WTC11 (cell line): ENCODE measurements around the gene IRX5. TPM values are rescaled to one million over a fixed set of nuclear protein-coding genes. Genes with fewer than 3 reads are reported as not detected.

Experiments used
- ATAC-seq: fragments of 200-7000 bp; cut with Tn5 transposase; 2 replicates; pipeline ENCODE4 v1.10.0; 2021; ENCODE audit warnings: mild to moderate bottlenecking, moderate library complexity
- CTCF ChIA-PET: fragments of 300-600 bp; sonication (Branson Sonifier 250); formaldehyde crosslinking; loops from one replicate; lab custom pipeline; 2021; ENCODE audit warnings: antibody characterized with exemption; lab: Charles Lee
- POLR2A ChIA-PET: fragments of 350-600 bp; sonication (Branson Sonifier 250); formaldehyde crosslinking; loops from one replicate; lab custom pipeline; 2021; ENCODE audit warnings: antibody characterized with exemption; lab: Charles Lee
- DNase-seq: peaks from one replicate; pipeline ENCODE4 v3.0.0; 2021; ENCODE audit warnings: low spot score
- H3K27ac Mint-ChIP-seq: 2 replicates; pipeline ENCODE4 v1.8.0; 2021; ENCODE audit warnings: mixed read lengths
- H3K27me3 Mint-ChIP-seq: 2 replicates; pipeline ENCODE4 v1.8.0; 2021; ENCODE audit warnings: low read depth, mild to moderate bottlenecking, moderate library complexity, mixed read lengths
- H3K36me3 Mint-ChIP-seq: 2 replicates; pipeline ENCODE4 v1.8.0; 2021; ENCODE audit warnings: mixed read lengths
- H3K4me1 Mint-ChIP-seq: 2 replicates; pipeline ENCODE4 v1.8.0; 2022; ENCODE audit warnings: mixed read lengths
- H3K4me3 Mint-ChIP-seq: 2 replicates; pipeline ENCODE4 v1.8.0; 2021; ENCODE audit warnings: mild to moderate bottlenecking, moderate library complexity, mixed read lengths
- H3K9me3 Mint-ChIP-seq: 2 replicates; pipeline ENCODE4 v1.8.0; 2021; ENCODE audit warnings: mixed read lengths
- AFF4 ChIP-seq: sonication (generic); formaldehyde crosslinking; IDR thresholded peaks from 2 replicates; pipeline ENCODE4 v1.8.1; 2023; ENCODE audit warnings: mild to moderate bottlenecking, missing genetic modification reagents, borderline replicate concordance
- CREB1 ChIP-seq: sonication (generic); formaldehyde crosslinking; IDR thresholded peaks from 2 replicates; pipeline ENCODE4 v1.8.0; 2023; ENCODE audit warnings: mild to moderate bottlenecking, missing genetic modification reagents
- ESRRA ChIP-seq: sonication (generic); formaldehyde crosslinking; IDR thresholded peaks from 2 replicates; pipeline ENCODE4 v1.8.1; 2022; ENCODE audit warnings: mild to moderate bottlenecking, missing genetic modification reagents, borderline replicate concordance
- FOXP1 ChIP-seq: sonication (generic); formaldehyde crosslinking; IDR thresholded peaks from 2 replicates; pipeline ENCODE4 v1.8.0; 2022; ENCODE audit warnings: missing genetic modification reagents, mild to moderate bottlenecking, moderate library complexity, borderline replicate concordance
- IRF2 ChIP-seq: sonication (generic); formaldehyde crosslinking; IDR thresholded peaks from 2 replicates; pipeline ENCODE4 v1.8.0; 2022; ENCODE audit warnings: low read depth, missing genetic modification reagents, borderline replicate concordance
- JAZF1 ChIP-seq: fragments of 250-450 bp; sonication (Bioruptor Pico); IDR thresholded peaks from 2 replicates; pipeline ENCODE4 v1.9.0; 2021; ENCODE audit warnings: moderate library complexity, mild to moderate bottlenecking, inconsistent platforms
- KAT7 ChIP-seq: sonication (generic); formaldehyde crosslinking; IDR thresholded peaks from 2 replicates; pipeline ENCODE4 v1.8.1; 2023; ENCODE audit warnings: missing genetic modification reagents, mild to moderate bottlenecking, borderline replicate concordance
- NR1H2 ChIP-seq: sonication (generic); formaldehyde crosslinking; IDR thresholded peaks from 2 replicates; pipeline ENCODE4 v1.9.0; 2021; ENCODE audit warnings: mild to moderate bottlenecking, moderate library complexity, missing genetic modification reagents
- NR3C1 ChIP-seq: sonication (generic); formaldehyde crosslinking; conservative IDR thresholded peaks from 2 replicates; pipeline ENCODE4 v1.8.1; 2023; ENCODE audit warnings: low read depth, mild to moderate bottlenecking, missing genetic modification reagents
- PRRX2 ChIP-seq: fragments of 250-450 bp; sonication (Bioruptor Pico); IDR thresholded peaks from 2 replicates; pipeline ENCODE4 v1.8.0; 2021; ENCODE audit warnings: mild to moderate bottlenecking
- SOX15 ChIP-seq: fragments of 250-450 bp; sonication (Bioruptor Pico); IDR thresholded peaks from 2 replicates; pipeline ENCODE4 v1.9.0; 2021; ENCODE audit warnings: mild to moderate bottlenecking
- SP1 ChIP-seq: sonication (generic); formaldehyde crosslinking; conservative IDR thresholded peaks from 2 replicates; pipeline ENCODE4 v1.8.1; 2022; ENCODE audit warnings: missing genetic modification reagents
- ZMAT4 ChIP-seq: fragments of 250-450 bp; sonication (Bioruptor Pico); IDR thresholded peaks from 2 replicates; pipeline ENCODE4 v1.9.0; 2021; ENCODE audit warnings: mild to moderate bottlenecking
- ZNF219 ChIP-seq: sonication (generic); formaldehyde crosslinking; IDR thresholded peaks from 2 replicates; pipeline ENCODE4 v1.8.0; 2023; ENCODE audit warnings: missing genetic modification reagents, mild to moderate bottlenecking, borderline replicate concordance
- ZNF396 ChIP-seq: fragments of 250-450 bp; sonication (Bioruptor Pico); IDR thresholded peaks from 2 replicates; pipeline ENCODE4 v1.8.0; 2021; ENCODE audit warnings: mild to moderate bottlenecking, moderate library complexity, borderline replicate concordance
- ZNF416 ChIP-seq: fragments of 250-450 bp; sonication (Bioruptor Pico); IDR thresholded peaks from 2 replicates; pipeline ENCODE4 v1.9.0; 2021; ENCODE audit warnings: mild to moderate bottlenecking, inconsistent platforms
- ZNF671 ChIP-seq: fragments of 250-450 bp; sonication (Bioruptor Pico); IDR thresholded peaks from 2 replicates; pipeline ENCODE4 v1.8.0; 2021; ENCODE audit warnings: mild to moderate bottlenecking
- total RNA-seq: library from RNA; stranded (reverse); gene quantifications from 3 replicates; pipeline ENCODE4 v1.2.3, GENCODE V29; 2021
- TF ChIP-seq, protein P1 (sequence below): sonication (generic); formaldehyde crosslinking; IDR thresholded peaks from 2 replicates; pipeline ENCODE4 v1.8.1; 2023; ENCODE audit warnings: mild to moderate bottlenecking, missing genetic modification reagents, moderate library complexity
- TF ChIP-seq, protein P2 (sequence below): sonication (generic); formaldehyde crosslinking; IDR thresholded peaks from 2 replicates; pipeline ENCODE4 v1.8.0; 2023; ENCODE audit warnings: missing genetic modification reagents

The IRX5 gene
- total RNA-seq, 1 experiment from 2014 or later: 0.35 TPM

- CTCF ChIA-PET: interaction anchor here (1.2 kb wide), 1 partner anchor 15 kb away, joined by 5 read pairs; no protein-coding TSS in a partner anchor
- no peak overlapping the region for H3K4me3 Mint-ChIP-seq
Observed at GRCh38 chr16:54942353-54942943, 11.8 kb downstream of the IRX5 start.

GRCh38 chr16:54944002-54944401 is 13.3 kb downstream of the IRX5 start:
- CTCF ChIA-PET: no interaction called here
- Mint-ChIP-seq H3K27me3 (peaks cover 72% of the 10 kb centered on the region), H3K4me3 (no peak overlapping the region), H3K27ac (no peak overlapping the region), H3K36me3 (no peaks in the 10 kb centered on the region), H3K4me1 (peaks cover 9% of the 10 kb centered on the region), H3K9me3 (no peaks in the 10 kb centered on the region)
- TF ChIP-seq SOX15 (CRISPR knock-in tag) (no peak), ZMAT4 (CRISPR knock-in tag) (no peak), FOXP1 (CRISPR knock-in tag) (no peak), ZNF416 (no peak), IRF2 (CRISPR knock-in tag) (no peak), ZNF396 (no peak)
- ATAC-seq: no peak
- POLR2A ChIA-PET: no interaction called here
- DNase-seq: no peak

More at GRCh38 chr16:54942353-54942943, 11.8 kb downstream of the IRX5 start:
- DNase-seq: no peak
- no peaks in the 10 kb centered on the region for H3K9me3 Mint-ChIP-seq
- H3K4me1 Mint-ChIP-seq: peaks cover 19% of the 10 kb centered on the region
- H3K27me3 Mint-ChIP-seq: peaks cover 80% of the 10 kb centered on the region
- no peak for ATAC-seq
- POLR2A ChIA-PET: no interaction called here
- H3K36me3 Mint-ChIP-seq: no peaks in the 10 kb centered on the region
- H3K27ac Mint-ChIP-seq: no peak overlapping the region
- no peak for TF ChIP-seq KAT7 (CRISPR knock-in tag)
- TF ChIP-seq, protein P1, sequence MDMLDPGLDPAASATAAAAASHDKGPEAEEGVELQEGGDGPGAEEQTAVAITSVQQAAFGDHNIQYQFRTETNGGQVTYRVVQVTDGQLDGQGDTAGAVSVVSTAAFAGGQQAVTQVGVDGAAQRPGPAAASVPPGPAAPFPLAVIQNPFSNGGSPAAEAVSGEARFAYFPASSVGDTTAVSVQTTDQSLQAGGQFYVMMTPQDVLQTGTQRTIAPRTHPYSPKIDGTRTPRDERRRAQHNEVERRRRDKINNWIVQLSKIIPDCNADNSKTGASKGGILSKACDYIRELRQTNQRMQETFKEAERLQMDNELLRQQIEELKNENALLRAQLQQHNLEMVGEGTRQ: no peak

GRCh38 chr16:54945063-54945462 is 14.4 kb downstream of the IRX5 start:
- ChIA-PET POLR2A (no interaction called here), CTCF (interaction anchor here (1.6 kb wide), 1 partner anchor 8 kb away, joined by 6 read pairs; no protein-coding TSS in a partner anchor)
- Mint-ChIP-seq H3K36me3 (no peaks in the 10 kb centered on the region), H3K27me3 (peaks cover 66% of the 10 kb centered on the region), H3K4me1 (no peaks in the 10 kb centered on the region), H3K9me3 (no peaks in the 10 kb centered on the region), H3K27ac (no peak overlapping the region)
- no peak for ATAC-seq
- no peak for DNase-seq
- TF ChIP-seq, protein P2, sequence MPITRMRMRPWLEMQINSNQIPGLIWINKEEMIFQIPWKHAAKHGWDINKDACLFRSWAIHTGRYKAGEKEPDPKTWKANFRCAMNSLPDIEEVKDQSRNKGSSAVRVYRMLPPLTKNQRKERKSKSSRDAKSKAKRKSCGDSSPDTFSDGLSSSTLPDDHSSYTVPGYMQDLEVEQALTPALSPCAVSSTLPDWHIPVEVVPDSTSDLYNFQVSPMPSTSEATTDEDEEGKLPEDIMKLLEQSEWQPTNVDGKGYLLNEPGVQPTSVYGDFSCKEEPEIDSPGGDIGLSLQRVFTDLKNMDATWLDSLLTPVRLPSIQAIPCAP: no peak
- TF ChIP-seq JAZF1 (CRISPR knock-in tag): no peak
- no peak for TF ChIP-seq ESRRA (CRISPR knock-in tag)
- TF ChIP-seq SP1 (CRISPR knock-in tag): no peak
- TF ChIP-seq NR1H2 (CRISPR knock-in tag): no peak
- TF ChIP-seq NR3C1 (CRISPR knock-in tag): no peak
- TF ChIP-seq AFF4 (CRISPR knock-in tag): no peak
- TF ChIP-seq ZNF671 (CRISPR knock-in tag): no peak
- no peak for TF ChIP-seq PRRX2 (CRISPR knock-in tag)
- TF ChIP-seq CREB1 (CRISPR knock-in tag): no peak
- TF ChIP-seq ZNF219 (CRISPR knock-in tag): no peak
- TF ChIP-seq, all 79 proteins: peak for 0
- no peak overlapping the region for H3K4me3 Mint-ChIP-seq
